DMS153 treated with DMSO at 0.1 percent for 48 hours (cell line): ENCODE measurements around the gene ALOX15B.
"Not testable (repeated sequence)": the region's sequence is repeated elsewhere in the genome, so short reads cannot be mapped to it uniquely, and the experiment has no call there.

ENCODE experiments used
- DNase-seq: peaks from one replicate; lab custom pipeline; 2025; ENCODE audit not compliant: unreplicated experiment; lab: John Stamatoyannopoulos, UW

The ALOX15B gene

GRCh38 chr17:8077939-8078338, 39.1 kb downstream of the ALOX15B start:
- DNase-seq: not testable (repeated sequence)

- peak; percentile 27 for DNase-seq
Observed at GRCh38 chr17:8079291-8080207, 40.7 kb downstream of the ALOX15B start.

GRCh38 chr17:8080208-8080798, 41.4 kb downstream of the ALOX15B start:
- DNase-seq: no peak

GRCh38 chr17:8080799-8081219, 42.0 kb downstream of the ALOX15B start:
- no peak for DNase-seq

GRCh38 chr17:8081876-8082275, 43.0 kb downstream of the ALOX15B start:
- DNase-seq: no peak

- DNase-seq: no peak
Observed at GRCh38 chr17:8082292-8082691, 43.4 kb downstream of the ALOX15B start.

GRCh38 chr17:8084250-8084649, 45.4 kb downstream of the ALOX15B start:
- DNase-seq: no peak

GRCh38 chr17:8087075-8087951, 48.5 kb downstream of the ALOX15B start, which contains the start of gene ALOX12B:
Gene ALOX12B, minus strand, starts transcription at chr17:8087716. Its CDS starts 274 bp downstream, at chr17:8087442.
- no peak for DNase-seq

- no peak for DNase-seq
Observed at GRCh38 chr17:8087952-8088230, 49.0 kb downstream of the ALOX15B start.

GRCh38 chr17:8089728-8090127, 50.9 kb downstream of the ALOX15B start:
- no peak for DNase-seq

GRCh38 chr17:8091033-8091687, 52.3 kb downstream of the ALOX15B start:
- no peak for DNase-seq

- DNase-seq: no peak
Observed at GRCh38 chr17:8095361-8095760, 56.5 kb downstream of the ALOX15B start.

GRCh38 chr17:8096541-8096940, 57.7 kb downstream of the ALOX15B start:
- DNase-seq: no peak
